Smooth muscle cell (in vitro differentiated cells): ENCODE data around the gene CNTNAP2. TPM values are rescaled to one million over a fixed set of nuclear protein-coding genes. Genes with fewer than 3 reads are reported as not detected.

Experiments
- DNase-seq: peaks from one replicate; lab custom pipeline; 2025; ENCODE audit not compliant: unreplicated experiment; lab: John Stamatoyannopoulos, UW
- H2AFZ ChIP-seq: fragments of 200-600 bp; sonication (generic); 2 replicates; pipeline ENCODE4 v1.6.0; 2016; ENCODE audit warnings: antibody characterized with exemption, low read depth, mild to moderate bottlenecking
- H3F3A ChIP-seq: fragments of 200-600 bp; sonication (generic); 2 replicates; pipeline ENCODE4 v1.6.0; 2017; ENCODE audit warnings: antibody characterized with exemption, low read depth
- H3K27ac ChIP-seq: fragments of 200-600 bp; sonication (generic); 2 replicates; pipeline ENCODE4 v1.5.1; 2016; ENCODE audit warnings: low read depth, mild to moderate bottlenecking
- H3K27me3 ChIP-seq: fragments of 200-600 bp; sonication (generic); 2 replicates; pipeline ENCODE4 v1.6.1; 2016; ENCODE audit warnings: low read depth, mild to moderate bottlenecking
- H3K36me3 ChIP-seq: fragments of 200-600 bp; sonication (generic); 2 replicates; pipeline ENCODE4 v1.5.1; 2016; ENCODE audit warnings: low read depth
- H3K4me1 ChIP-seq: fragments of 200-600 bp; sonication (generic); 2 replicates; pipeline ENCODE4 v1.5.1; 2016; ENCODE audit warnings: low read depth
- H3K4me2 ChIP-seq: fragments of 200-600 bp; sonication (generic); 2 replicates; pipeline ENCODE4 v1.6.0; 2016; ENCODE audit warnings: mild to moderate bottlenecking
- H3K4me3 ChIP-seq: fragments of 200-600 bp; sonication (generic); 2 replicates; pipeline ENCODE4 v1.5.1; 2016; ENCODE audit warnings: mild to moderate bottlenecking
- H3K79me2 ChIP-seq: fragments of 200-600 bp; sonication (generic); 2 replicates; pipeline ENCODE4 v1.6.0; 2016; ENCODE audit warnings: low read depth, mild to moderate bottlenecking
- H3K9ac ChIP-seq: fragments of 200-600 bp; sonication (generic); 2 replicates; pipeline ENCODE4 v1.6.0; 2016; ENCODE audit warnings: low read depth
- H3K9me3 ChIP-seq: fragments of 200-600 bp; sonication (generic); replicated peaks from 2 replicates; pipeline ENCODE4 v1.5.1; 2016; ENCODE audit warnings: low read depth
- H4K20me1 ChIP-seq: fragments of 200-600 bp; sonication (generic); 2 replicates; pipeline ENCODE4 v1.6.0; 2016; ENCODE audit warnings: low read depth
- CTCF ChIP-seq: fragments of 200-600 bp; sonication (generic); IDR thresholded peaks from 2 replicates; pipeline ENCODE4 v1.5.1; 2017; ENCODE audit warnings: borderline replicate concordance, mild to moderate bottlenecking, antibody characterized with exemption; ENCODE audit not compliant: insufficient read depth, poor library complexity, severe bottlenecking
- WGBS: methylation state at CpG from one replicate; pipeline ENCODE4 v1.1.7; 2016; ENCODE audit warnings: low lambda C conversion rate; 5-methylcytosine and 5-hydroxymethylcytosine counted together
- polyA plus RNA-seq: library from polyadenylated mRNA; unstranded; fragments of >200 nt; fragmentation: Nextera tagmentation; extraction: Ambion mirVana; gene quantifications from 2 replicates; pipeline ENCODE4 v1.2.1, GENCODE V29; 2016
- total RNA-seq: library from RNA; depleted of rRNA; stranded (reverse); fragments of >200 nt; gene quantifications from 2 replicates; pipeline ENCODE4 v1.2.3, GENCODE V29; 2014

CNTNAP2 gene
- total and polyA plus RNA-seq, 2 experiments from 2014 or later = 1.7 to 9.0 TPM

GRCh38 chr7:148192491-148192890 lies 2075.9 kb downstream of the CNTNAP2 start:
- no peak overlapping the region for H3K27ac ChIP-seq
- H3K4me3 ChIP-seq = no peak overlapping the region
- 92% methylated on average over 5 of the region's 5 CpGs for WGBS
- no peaks in the 10 kb centered on the region for H3K9me3 ChIP-seq
- no peaks in the 10 kb centered on the region for H3K79me2 ChIP-seq
- DNase-seq = no peak
- H3K4me2 ChIP-seq = no peak overlapping the region
- no peaks in the 10 kb centered on the region for H4K20me1 ChIP-seq
- no peak for TF ChIP-seq CTCF
- no peak overlapping the region for H2AFZ ChIP-seq
- no peaks in the 10 kb centered on the region for H3F3A ChIP-seq
- no peaks in the 10 kb centered on the region for H3K36me3 ChIP-seq
- no peak overlapping the region for H3K9ac ChIP-seq
- H3K27me3 ChIP-seq = no peaks in the 10 kb centered on the region
- no peaks in the 10 kb centered on the region for H3K4me1 ChIP-seq

- Histone ChIP-seq H3K27me3 (no peaks in the 10 kb centered on the region), H3K4me1 (no peaks in the 10 kb centered on the region), H2AFZ (no peak overlapping the region), H3K4me3 (no peak overlapping the region), H3K79me2 (no peaks in the 10 kb centered on the region), H4K20me1 (no peaks in the 10 kb centered on the region), H3K27ac (no peak overlapping the region), H3K36me3 (no peaks in the 10 kb centered on the region), H3F3A (no peaks in the 10 kb centered on the region), H3K9ac (no peak overlapping the region), H3K9me3 (no peaks in the 10 kb centered on the region), H3K4me2 (no peak overlapping the region)
- 92% methylated on average over 3 of the region's 3 CpGs for WGBS
- TF ChIP-seq CTCF = no peak
- no peak for DNase-seq
Measured at GRCh38 chr7:148201992-148202391, 2085.4 kb downstream of the CNTNAP2 start.

GRCh38 chr7:148204639-148205304 lies 2088.2 kb downstream of the CNTNAP2 start:
- TF ChIP-seq CTCF = no peak
- H3K27ac ChIP-seq = no peak overlapping the region
- no peaks in the 10 kb centered on the region for H3K9me3 ChIP-seq
- H3K27me3 ChIP-seq = no peaks in the 10 kb centered on the region
- 82% methylated on average over 9 of the region's 9 CpGs for WGBS
- H3K79me2 ChIP-seq = no peaks in the 10 kb centered on the region
- no peak overlapping the region for H3K4me3 ChIP-seq
- H3K9ac ChIP-seq = no peak overlapping the region
- no peaks in the 10 kb centered on the region for H3F3A ChIP-seq
- no peak overlapping the region for H2AFZ ChIP-seq
- H3K36me3 ChIP-seq = no peaks in the 10 kb centered on the region
- H3K4me2 ChIP-seq = no peak overlapping the region
- H3K4me1 ChIP-seq = no peaks in the 10 kb centered on the region
- no peak for DNase-seq
- H4K20me1 ChIP-seq = no peaks in the 10 kb centered on the region

GRCh38 chr7:148209643-148210190 lies 2093.1 kb downstream of the CNTNAP2 start:
- Histone ChIP-seq H3K9me3 (no peaks in the 10 kb centered on the region), H3K79me2 (no peaks in the 10 kb centered on the region), H3K27me3 (no peaks in the 10 kb centered on the region), H2AFZ (no peak overlapping the region), H3K4me3 (no peak overlapping the region), H3F3A (no peaks in the 10 kb centered on the region), H3K36me3 (no peaks in the 10 kb centered on the region), H3K4me2 (no peak overlapping the region), H3K9ac (no peak overlapping the region), H4K20me1 (no peaks in the 10 kb centered on the region), H3K4me1 (no peaks in the 10 kb centered on the region), H3K27ac (no peak overlapping the region)
- no peak for TF ChIP-seq CTCF
- WGBS = 89% methylated on average over 6 of the region's 6 CpGs
- DNase-seq = no peak
